ENCODE measurements around the gene OR5H6.

OR5H6 gene

DNA sequence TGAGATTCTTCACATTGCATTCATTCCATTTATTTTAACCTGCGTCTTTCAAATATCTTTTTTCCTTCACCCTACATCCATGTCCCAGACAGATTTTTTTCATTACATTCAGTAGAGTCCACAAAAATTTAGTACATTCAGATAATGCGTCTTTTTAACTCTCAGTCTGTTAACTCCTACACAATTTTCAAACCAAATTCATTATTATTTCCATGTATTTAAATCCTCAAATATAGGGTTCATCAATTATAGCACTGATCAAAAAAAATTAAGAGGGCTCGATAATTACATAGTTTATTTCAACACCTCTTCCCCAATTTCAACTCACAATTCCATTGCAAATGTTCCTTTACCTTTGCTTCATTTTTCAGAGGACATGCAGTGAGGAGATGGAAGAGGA, at the start of gene OR5H6:
OR5H6 (plus strand) TSS at position 301 of the 400 bp plus-strand sequence; CDS start at position 390, 89 bp downstream.
- TF ChIP-seq, protein P1, sequence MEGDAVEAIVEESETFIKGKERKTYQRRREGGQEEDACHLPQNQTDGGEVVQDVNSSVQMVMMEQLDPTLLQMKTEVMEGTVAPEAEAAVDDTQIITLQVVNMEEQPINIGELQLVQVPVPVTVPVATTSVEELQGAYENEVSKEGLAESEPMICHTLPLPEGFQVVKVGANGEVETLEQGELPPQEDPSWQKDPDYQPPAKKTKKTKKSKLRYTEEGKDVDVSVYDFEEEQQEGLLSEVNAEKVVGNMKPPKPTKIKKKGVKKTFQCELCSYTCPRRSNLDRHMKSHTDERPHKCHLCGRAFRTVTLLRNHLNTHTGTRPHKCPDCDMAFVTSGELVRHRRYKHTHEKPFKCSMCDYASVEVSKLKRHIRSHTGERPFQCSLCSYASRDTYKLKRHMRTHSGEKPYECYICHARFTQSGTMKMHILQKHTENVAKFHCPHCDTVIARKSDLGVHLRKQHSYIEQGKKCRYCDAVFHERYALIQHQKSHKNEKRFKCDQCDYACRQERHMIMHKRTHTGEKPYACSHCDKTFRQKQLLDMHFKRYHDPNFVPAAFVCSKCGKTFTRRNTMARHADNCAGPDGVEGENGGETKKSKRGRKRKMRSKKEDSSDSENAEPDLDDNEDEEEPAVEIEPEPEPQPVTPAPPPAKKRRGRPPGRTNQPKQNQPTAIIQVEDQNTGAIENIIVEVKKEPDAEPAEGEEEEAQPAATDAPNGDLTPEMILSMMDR (conservative IDR thresholded peaks at IDR 0.05; ENCODE audit: low read depth), result no peak
- POLR2A ChIA-PET (ENCODE audit: low non-redundant PET), result no interaction called here

DNA sequence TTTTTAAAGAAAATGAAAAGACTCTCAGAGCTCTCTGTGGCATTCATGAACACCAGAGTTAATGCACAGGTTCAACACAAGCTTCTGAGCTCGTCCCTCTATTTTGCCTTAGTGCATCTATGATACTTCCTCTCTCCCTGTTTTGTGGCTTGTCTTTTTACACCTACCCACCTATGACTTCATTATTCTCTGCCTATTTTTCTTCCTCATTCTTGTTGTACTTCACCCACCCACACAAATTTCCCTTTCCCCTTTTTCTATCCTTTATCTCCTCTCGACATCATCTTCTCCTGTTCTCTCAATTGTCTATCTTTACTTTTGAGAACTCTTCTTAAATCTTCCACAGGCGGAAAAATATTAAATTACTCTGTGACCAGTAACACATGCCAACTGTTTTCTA, 49.0 kb upstream of the OR5H6 start:
- TF ChIP-seq, protein P1 (conservative IDR thresholded peaks at IDR 0.05; ENCODE audit: low read depth), result no peak
- ChIA-PET POLR2A (ENCODE audit: low non-redundant PET) (no interaction called here), CTCF (no interaction called here)

More for the DNA sequence above, at the start of gene OR5H6:
- no peak for DNase-seq (ENCODE audit: low spot score)
- CTCF ChIA-PET, result no interaction called here
- H3K27ac ChIP-seq, result no peak within 1 kb of the TSS

DNA sequence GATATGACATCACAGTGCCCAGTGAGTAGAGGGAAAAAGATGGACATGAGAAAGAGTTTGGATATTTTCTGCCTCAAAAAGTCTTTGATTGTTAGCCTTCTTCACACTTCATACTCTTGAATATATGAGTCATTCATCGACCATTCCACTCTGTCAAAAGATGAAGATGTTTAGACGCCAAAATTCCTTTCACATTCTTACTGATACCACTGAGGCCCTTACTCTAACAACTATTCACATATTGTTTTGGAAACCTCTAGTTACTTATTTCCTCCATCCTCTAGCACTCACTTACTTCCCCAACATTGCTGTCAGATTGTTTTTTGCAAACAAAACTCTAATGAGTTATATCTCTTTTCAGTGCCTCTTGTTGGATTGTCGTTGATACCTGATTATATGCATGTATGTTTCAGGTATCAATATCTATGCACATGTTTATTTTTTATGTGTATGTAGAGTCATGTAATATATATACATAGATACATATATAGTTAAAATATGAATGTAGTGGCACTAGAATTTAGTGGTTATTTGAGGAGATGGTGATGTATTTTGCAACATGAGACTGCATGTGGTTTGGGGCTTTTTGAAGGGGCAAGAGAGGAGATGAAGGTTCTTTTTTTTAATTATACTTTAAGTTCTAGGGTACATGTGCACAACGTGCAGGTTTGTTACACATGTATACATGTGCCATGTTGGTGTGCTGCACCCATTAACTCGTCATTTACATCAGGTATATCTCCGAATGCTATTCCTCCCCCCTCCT, 40.0 kb upstream of the OR5H6 start:
- DNase-seq (ENCODE audit: low spot score), result no peak
- ChIA-PET POLR2A (ENCODE audit: low non-redundant PET) (no interaction called here), CTCF (no interaction called here)
- TF ChIP-seq, protein P1 (conservative IDR thresholded peaks at IDR 0.05; ENCODE audit: low read depth), result no peak
- no peak overlapping the region for H3K27ac ChIP-seq

More for the DNA sequence above, 49.0 kb upstream of the OR5H6 start:
- H3K27ac ChIP-seq, result no peak overlapping the region
- no peak for DNase-seq (ENCODE audit: low spot score)

DNA sequence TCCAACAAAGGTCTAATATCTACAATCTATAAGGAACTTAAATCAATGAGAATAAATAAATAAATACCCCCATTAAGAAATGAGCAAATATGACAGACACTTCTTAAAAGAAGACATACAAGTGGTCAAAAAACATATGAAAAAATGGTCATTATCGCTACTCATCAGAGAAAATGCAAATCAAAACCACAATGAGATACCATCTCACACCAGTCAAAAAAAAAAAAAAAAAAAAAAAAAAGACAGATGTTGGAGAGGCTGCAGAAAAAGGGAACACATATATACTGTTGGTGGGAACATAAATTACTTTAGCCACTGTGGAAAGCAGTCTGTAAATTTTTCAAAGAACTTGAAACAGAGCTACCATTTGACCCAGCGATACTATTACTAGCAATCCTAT, 31.6 kb upstream of the OR5H6 start:
- POLR2A ChIA-PET (ENCODE audit: low non-redundant PET), result no interaction called here
- DNase-seq (ENCODE audit: low spot score), result no peak
- no peak overlapping the region for H3K27ac ChIP-seq
- CTCF ChIA-PET, result no interaction called here
- TF ChIP-seq, protein P1 (conservative IDR thresholded peaks at IDR 0.05; ENCODE audit: low read depth), result no peak

DNA sequence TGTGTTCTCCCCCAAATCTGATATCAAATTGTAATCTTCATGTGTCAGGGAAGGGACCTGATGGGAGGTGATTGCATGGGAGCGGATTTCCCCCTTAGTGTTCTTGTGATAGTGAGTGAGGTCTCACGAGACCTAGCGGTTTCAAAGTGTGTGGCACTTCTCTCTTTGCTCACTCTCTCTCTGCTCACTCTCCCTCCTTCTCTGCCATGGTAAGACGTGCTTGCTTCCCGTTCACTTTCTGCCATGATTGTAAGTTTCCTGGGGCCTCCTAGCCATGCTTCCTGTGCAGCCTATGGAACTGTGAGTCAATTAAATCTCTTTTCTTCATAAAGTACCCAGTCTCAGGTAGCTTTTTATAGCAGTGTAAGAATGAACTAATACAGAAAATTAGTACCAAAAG, 30.6 kb upstream of the OR5H6 start:
- DNase-seq (ENCODE audit: low spot score), result no peak
- no peak overlapping the region for H3K27ac ChIP-seq
- TF ChIP-seq, protein P1 (conservative IDR thresholded peaks at IDR 0.05; ENCODE audit: low read depth), result no peak
- CTCF ChIA-PET, result no interaction called here
- POLR2A ChIA-PET (ENCODE audit: low non-redundant PET), result no interaction called here

DNA sequence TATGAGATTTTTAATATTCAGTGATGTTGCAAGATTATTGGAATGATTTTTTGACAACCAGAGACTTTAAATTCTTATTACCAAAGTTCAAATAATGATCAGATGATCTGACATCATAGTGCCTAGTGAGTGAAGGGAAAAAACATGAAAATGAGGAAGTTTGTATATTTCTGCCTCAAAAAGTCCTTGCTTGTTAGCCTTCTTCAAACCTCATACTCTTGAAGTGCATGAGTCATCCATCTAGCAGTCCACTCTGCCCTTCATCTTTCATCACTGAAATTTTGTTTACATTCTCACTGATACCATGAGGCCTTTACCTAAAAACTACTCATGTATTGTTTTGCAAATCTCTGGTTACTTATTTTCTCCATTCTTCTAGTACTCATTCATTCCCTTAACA, 23.9 kb upstream of the OR5H6 start:
- ChIA-PET POLR2A (ENCODE audit: low non-redundant PET) (no interaction called here), CTCF (interaction anchor here (0.6 kb wide), 1 partner anchor 1592 kb away, joined by 4 read pairs; no protein-coding TSS in a partner anchor)

More for the DNA sequence above, 23.9 kb upstream of the OR5H6 start:
- no peak for DNase-seq (ENCODE audit: low spot score)
- TF ChIP-seq, protein P1 (conservative IDR thresholded peaks at IDR 0.05; ENCODE audit: low read depth), result no peak
- H3K27ac ChIP-seq, result no peak overlapping the region

Data from RWPE1 (cell line).